ENCODE data around the gene MYO7B.

DNA sequence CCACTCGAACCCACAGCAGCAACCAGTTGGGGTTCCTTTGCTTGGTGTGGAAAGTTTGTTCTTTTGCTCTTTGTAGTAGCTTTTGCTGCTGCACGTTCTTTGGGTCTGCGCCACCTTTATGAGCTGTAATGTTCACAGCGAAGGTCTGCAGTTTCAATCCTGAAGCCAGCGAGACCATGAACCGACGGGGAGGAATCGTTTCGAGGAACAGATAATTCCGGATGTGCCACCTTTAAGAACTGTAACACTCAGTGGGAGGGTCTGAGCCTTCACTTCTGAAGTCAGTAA is 124.8 kb downstream of the MYO7B start:
- TF ChIP-seq, protein P1, sequence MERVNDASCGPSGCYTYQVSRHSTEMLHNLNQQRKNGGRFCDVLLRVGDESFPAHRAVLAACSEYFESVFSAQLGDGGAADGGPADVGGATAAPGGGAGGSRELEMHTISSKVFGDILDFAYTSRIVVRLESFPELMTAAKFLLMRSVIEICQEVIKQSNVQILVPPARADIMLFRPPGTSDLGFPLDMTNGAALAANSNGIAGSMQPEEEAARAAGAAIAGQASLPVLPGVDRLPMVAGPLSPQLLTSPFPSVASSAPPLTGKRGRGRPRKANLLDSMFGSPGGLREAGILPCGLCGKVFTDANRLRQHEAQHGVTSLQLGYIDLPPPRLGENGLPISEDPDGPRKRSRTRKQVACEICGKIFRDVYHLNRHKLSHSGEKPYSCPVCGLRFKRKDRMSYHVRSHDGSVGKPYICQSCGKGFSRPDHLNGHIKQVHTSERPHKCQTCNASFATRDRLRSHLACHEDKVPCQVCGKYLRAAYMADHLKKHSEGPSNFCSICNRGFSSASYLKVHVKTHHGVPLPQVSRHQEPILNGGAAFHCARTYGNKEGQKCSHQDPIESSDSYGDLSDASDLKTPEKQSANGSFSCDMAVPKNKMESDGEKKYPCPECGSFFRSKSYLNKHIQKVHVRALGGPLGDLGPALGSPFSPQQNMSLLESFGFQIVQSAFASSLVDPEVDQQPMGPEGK (CRISPR knock-in tag; IDR thresholded peaks at IDR 0.05; ENCODE audit: borderline replicate concordance): no peak
- no peak for TF ChIP-seq PPARA (CRISPR knock-in tag; IDR thresholded peaks at IDR 0.05; ENCODE audit: borderline replicate concordance)
- TF ChIP-seq ZFP30 (CRISPR knock-in tag; IDR thresholded peaks at IDR 0.05): no peak
- TF ChIP-seq ESRRG (CRISPR knock-in tag; IDR thresholded peaks at IDR 0.05): no peak
- no peak for TF ChIP-seq ZC3H10 (CRISPR knock-in tag; IDR thresholded peaks at IDR 0.05)
- no peak for TF ChIP-seq CSDC2 (CRISPR knock-in tag; IDR thresholded peaks at IDR 0.05)
- no peak for TF ChIP-seq GLIS3 (CRISPR knock-in tag; IDR thresholded peaks at IDR 0.05)
- no peak for TF ChIP-seq TCF4 (CRISPR knock-in tag; IDR thresholded peaks at IDR 0.05; ENCODE audit: borderline replicate concordance)
- TF ChIP-seq, protein P2, sequence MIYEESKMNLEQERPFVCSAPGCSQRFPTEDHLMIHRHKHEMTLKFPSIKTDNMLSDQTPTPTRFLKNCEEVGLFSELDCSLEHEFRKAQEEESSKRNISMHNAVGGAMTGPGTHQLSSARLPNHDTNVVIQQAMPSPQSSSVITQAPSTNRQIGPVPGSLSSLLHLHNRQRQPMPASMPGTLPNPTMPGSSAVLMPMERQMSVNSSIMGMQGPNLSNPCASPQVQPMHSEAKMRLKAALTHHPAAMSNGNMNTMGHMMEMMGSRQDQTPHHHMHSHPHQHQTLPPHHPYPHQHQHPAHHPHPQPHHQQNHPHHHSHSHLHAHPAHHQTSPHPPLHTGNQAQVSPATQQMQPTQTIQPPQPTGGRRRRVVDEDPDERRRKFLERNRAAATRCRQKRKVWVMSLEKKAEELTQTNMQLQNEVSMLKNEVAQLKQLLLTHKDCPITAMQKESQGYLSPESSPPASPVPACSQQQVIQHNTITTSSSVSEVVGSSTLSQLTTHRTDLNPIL (CRISPR knock-in tag; IDR thresholded peaks at IDR 0.05; ENCODE audit: low read depth): no peak
- no peak for TF ChIP-seq ZFP3 (CRISPR knock-in tag; IDR thresholded peaks at IDR 0.05)
- no peak for TF ChIP-seq OSR1 (CRISPR knock-in tag; IDR thresholded peaks at IDR 0.05)
- TF ChIP-seq TOX (CRISPR knock-in tag; IDR thresholded peaks at IDR 0.05; ENCODE audit: borderline replicate concordance): no peak

Measured in SK-N-SH treated with all-trans-retinoic acid at 6 μM for 48 hours (cell line).